CD14-positive monocyte (primary cell): ENCODE data around the gene KCTD19. TPM values are rescaled to one million over a fixed set of nuclear protein-coding genes. Genes with fewer than 3 reads are reported as not detected.

Experiments used
- DNase-seq, 3 donors: peaks; one replicate each; pipeline ENCODE4 v3.0.0-alpha.2; 2011 to 2022
- H2AFZ ChIP-seq: 2 replicates; pipeline ENCODE4 v1.6.0; 2012; ENCODE audit warnings: mild to moderate bottlenecking, low read depth, low read length, inconsistent platforms; ENCODE audit not compliant: insufficient read depth, poor library complexity, severe bottlenecking
- H3K27ac ChIP-seq, 2 donors: 1 replicate in 1 of 2; 2 replicates in 1 of 2; pipeline ENCODE4 v1.5.1; 2012 to 2013; ENCODE audit warnings: low read length in 2 of 2, control low read depth in 1 of 2, inconsistent platforms in 1 of 2, low read depth in 1 of 2, mild to moderate bottlenecking in 1 of 2
- H3K27me3 ChIP-seq, 2 donors: one replicate each; pipeline versions ENCODE4 v1.6.0 to v1.6.1; 2011 to 2013; ENCODE audit warnings: low read length in 2 of 2; ENCODE audit not compliant: control insufficient read depth in 2 of 2, insufficient read depth in 2 of 2
- H3K36me3 ChIP-seq, 2 donors: replicated peaks in 1 of 2; 1 replicate in 1 of 2; 2 replicates in 1 of 2; pipeline versions ENCODE4 v1.5.1 to v1.6.1; 2012 to 2013; ENCODE audit warnings: low read length in 2 of 2, control low read depth in 1 of 2, inconsistent platforms in 1 of 2, mild to moderate bottlenecking in 1 of 2; ENCODE audit not compliant: insufficient read depth in 2 of 2, control insufficient read depth in 1 of 2
- H3K4me1 ChIP-seq, 2 donors: 1 replicate in 1 of 2; 2 replicates in 1 of 2; pipeline versions ENCODE4 v1.5.1 to v1.6.1; 2012 to 2013; ENCODE audit warnings: low read length in 2 of 2, control low read depth in 1 of 2, inconsistent platforms in 1 of 2, mild to moderate bottlenecking in 1 of 2, moderate library complexity in 1 of 2; ENCODE audit not compliant: insufficient read depth in 2 of 2, control insufficient read depth in 1 of 2
- H3K4me2 ChIP-seq: replicated peaks from 2 replicates; pipeline ENCODE3; 2012; ENCODE audit warnings: low read length, moderate library complexity, mild to moderate bottlenecking; ENCODE audit not compliant: poor library complexity, severe bottlenecking; ENCODE audit errors: extremely low read depth
- H3K4me3 ChIP-seq, 3 experiments: fragments of 200-600 bp in 1 of 3; sonication (generic) in 1 of 3; replicated peaks in 1 of 3; 1 replicate in 2 of 3; 2 replicates in 1 of 3; pipeline ENCODE4 v1.5.1; 2011 to 2013; ENCODE audit warnings: low read length in 3 of 3, mild to moderate bottlenecking in 3 of 3, control low read depth in 2 of 3, low read depth in 2 of 3, inconsistent platforms in 1 of 3, moderate library complexity in 1 of 3
- H3K79me2 ChIP-seq: 2 replicates; pipeline ENCODE4 v1.6.0; 2012; ENCODE audit warnings: mild to moderate bottlenecking, control low read depth, inconsistent platforms, low read length, moderate library complexity; ENCODE audit not compliant: insufficient read depth
- H3K9ac ChIP-seq: 2 replicates; pipeline ENCODE4 v1.6.0; 2017; ENCODE audit warnings: low read length, mild to moderate bottlenecking; ENCODE audit not compliant: insufficient read depth, poor library complexity, severe bottlenecking
- H3K9me3 ChIP-seq, 2 donors: replicated peaks in 1 of 2; 1 replicate in 1 of 2; 2 replicates in 1 of 2; pipeline versions ENCODE4 v1.5.1 to v1.6.1; 2012 to 2013; ENCODE audit warnings: low read length in 2 of 2, control low read depth in 1 of 2; ENCODE audit not compliant: control insufficient read depth in 1 of 2, insufficient read depth in 1 of 2
- H4K20me1 ChIP-seq: 2 replicates; pipeline ENCODE4 v1.6.0; 2012; ENCODE audit warnings: mild to moderate bottlenecking, low read length, control low read depth, moderate library complexity; ENCODE audit not compliant: insufficient read depth
- H3K27ac Mint-ChIP-seq, 7 donors: one replicate each; pipeline ENCODE4 v1.8.0; 2020; ENCODE audit warnings: mild to moderate bottlenecking in 7 of 7, mixed read lengths in 7 of 7, moderate library complexity in 6 of 7, inconsistent platforms in 2 of 7
- H3K27me3 Mint-ChIP-seq, 3 donors: one replicate each; pipeline ENCODE4 v1.8.0; 2021 to 2022; ENCODE audit warnings: low read depth in 3 of 3, mild to moderate bottlenecking in 3 of 3, mixed read lengths in 3 of 3, moderate library complexity in 3 of 3, inconsistent platforms in 1 of 3
- H3K36me3 Mint-ChIP-seq, 2 donors: one replicate each; pipeline ENCODE4 v1.8.0; 2020; ENCODE audit warnings: mixed read lengths in 2 of 2, inconsistent platforms in 1 of 2, mild to moderate bottlenecking in 1 of 2
- H3K4me1 Mint-ChIP-seq: one replicate; pipeline ENCODE4 v1.8.0; 2020; ENCODE audit warnings: mild to moderate bottlenecking, mixed read lengths
- H3K4me3 Mint-ChIP-seq, 2 donors: one replicate each; pipeline ENCODE4 v1.8.0; 2020; ENCODE audit warnings: mild to moderate bottlenecking in 2 of 2, mixed read lengths in 2 of 2, moderate library complexity in 1 of 2
- H3K9me3 Mint-ChIP-seq, 7 donors: one replicate each; pipeline ENCODE4 v1.8.0; 2020 to 2022; ENCODE audit warnings: mixed read lengths in 7 of 7, mild to moderate bottlenecking in 6 of 7, moderate library complexity in 6 of 7, inconsistent platforms in 2 of 7
- WGBS: methylation state at CpG from one replicate; pipeline ENCODE4 v1.1.5; 2013; ENCODE audit warnings: missing lambda C conversion rate; ENCODE audit not compliant: insufficient coverage; 5-methylcytosine and 5-hydroxymethylcytosine counted together
- intact Hi-C, 2 donors: fragments of 100-400 bp; cut with micrococcal nuclease; formaldehyde crosslinking; loops; one replicate each; pipeline versions ENCODE4 v1.15.0 to v1.15.1; 2023
- polyA plus RNA-seq, 3 donors: library from polyadenylated mRNA; depleted of rRNA in 1 of 3; unstranded in 2 of 3; stranded (reverse) in 1 of 3; fragments of 300-500 nt in 2 of 3; fragments of >200 nt in 1 of 3; fragmentation: Illumina TruSeq in 2 of 3; gene quantifications; 1 replicate in 2 of 3; 2 replicates in 1 of 3; pipeline ENCODE4 v1.2.3, GENCODE V29; 2012 to 2021
- TF ChIP-seq, protein P1 (sequence below): fragments of 200-600 bp; IDR thresholded peaks from one replicate; pipeline ENCODE4 v1.8.0; 2022; ENCODE audit warnings: antibody characterized with exemption, mild to moderate bottlenecking

KCTD19 gene
- polyA plus RNA-seq, 3 donors, result not detected

DNA sequence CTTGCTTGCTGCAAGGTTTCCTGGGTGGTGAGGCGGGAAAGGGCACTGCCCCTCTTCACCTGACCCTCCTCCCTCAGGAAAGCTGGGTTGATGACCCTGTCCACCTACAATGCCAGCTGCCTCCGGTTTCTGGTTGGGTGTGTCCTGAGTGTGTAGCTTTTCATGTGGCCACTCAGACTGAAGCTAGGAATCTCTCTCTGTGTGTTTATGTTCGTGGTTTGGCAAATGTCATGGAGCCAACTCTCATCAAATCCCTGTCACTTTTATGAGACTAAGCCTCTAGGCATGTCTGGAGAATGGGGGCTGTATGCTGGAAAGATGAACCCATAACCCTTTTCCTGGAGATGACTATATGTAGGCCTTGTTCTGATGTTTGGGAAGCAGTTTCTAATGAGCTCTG is 30.1 kb downstream of the KCTD19 start:
- H3K4me2 ChIP-seq, result no peak overlapping the region
- no CpG with 5 or more reads among the region's 3 CpGs for WGBS

DNA sequence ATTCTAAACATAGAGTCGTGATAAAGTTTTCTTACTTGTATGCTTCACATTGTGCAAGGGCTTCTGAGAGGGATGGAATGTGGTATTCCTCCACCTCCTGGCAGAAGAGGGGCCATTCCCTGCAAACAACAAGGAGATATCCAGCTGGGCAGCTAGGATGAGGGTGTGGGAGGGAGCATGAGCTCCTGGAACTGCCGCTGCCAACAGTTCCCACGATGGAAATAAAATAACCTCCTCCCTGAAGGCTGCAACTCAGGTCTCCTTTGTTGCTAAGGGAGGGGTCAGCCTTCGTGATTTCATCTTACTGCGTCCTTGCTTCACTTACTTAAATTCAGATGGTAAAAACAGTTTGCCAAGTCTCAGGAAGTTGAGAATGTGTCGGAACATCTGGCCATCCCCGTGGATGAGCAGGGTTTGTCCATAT is 31.6 kb downstream of the KCTD19 start:
- H3K27me3 ChIP-seq, result no peaks in the 10 kb centered on the region
- no peak overlapping the region for H3K4me2 ChIP-seq
- Mint-ChIP-seq H3K9me3 (no peaks in the 10 kb centered on the region), H3K27me3 (peaks cover 5 to 6% (median 5%) of the 10 kb centered on the region in 3 donors), H3K27ac (no peak overlapping the region), H3K4me1 (no peaks in the 10 kb centered on the region), H3K4me3 (no peak overlapping the region), H3K36me3 (no peaks in the 10 kb centered on the region)
- intact Hi-C loops, result no loop called here
- H3K79me2 ChIP-seq, result no peaks in the 10 kb centered on the region
- no peak overlapping the region for H3K9ac ChIP-seq
- H3K27ac ChIP-seq, result no peak overlapping the region
- no peaks in the 10 kb centered on the region for H3K36me3 ChIP-seq
- TF ChIP-seq, protein P1, sequence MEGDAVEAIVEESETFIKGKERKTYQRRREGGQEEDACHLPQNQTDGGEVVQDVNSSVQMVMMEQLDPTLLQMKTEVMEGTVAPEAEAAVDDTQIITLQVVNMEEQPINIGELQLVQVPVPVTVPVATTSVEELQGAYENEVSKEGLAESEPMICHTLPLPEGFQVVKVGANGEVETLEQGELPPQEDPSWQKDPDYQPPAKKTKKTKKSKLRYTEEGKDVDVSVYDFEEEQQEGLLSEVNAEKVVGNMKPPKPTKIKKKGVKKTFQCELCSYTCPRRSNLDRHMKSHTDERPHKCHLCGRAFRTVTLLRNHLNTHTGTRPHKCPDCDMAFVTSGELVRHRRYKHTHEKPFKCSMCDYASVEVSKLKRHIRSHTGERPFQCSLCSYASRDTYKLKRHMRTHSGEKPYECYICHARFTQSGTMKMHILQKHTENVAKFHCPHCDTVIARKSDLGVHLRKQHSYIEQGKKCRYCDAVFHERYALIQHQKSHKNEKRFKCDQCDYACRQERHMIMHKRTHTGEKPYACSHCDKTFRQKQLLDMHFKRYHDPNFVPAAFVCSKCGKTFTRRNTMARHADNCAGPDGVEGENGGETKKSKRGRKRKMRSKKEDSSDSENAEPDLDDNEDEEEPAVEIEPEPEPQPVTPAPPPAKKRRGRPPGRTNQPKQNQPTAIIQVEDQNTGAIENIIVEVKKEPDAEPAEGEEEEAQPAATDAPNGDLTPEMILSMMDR, result no peak
- no peak overlapping the region for H3K4me3 ChIP-seq
- H3K9me3 ChIP-seq, result no peaks in the 10 kb centered on the region
- no peak overlapping the region for H2AFZ ChIP-seq
- no peaks in the 10 kb centered on the region for H3K4me1 ChIP-seq
- 86% methylated on average over 4 of the region's 7 CpGs for WGBS
- no peak for DNase-seq
- no peaks in the 10 kb centered on the region for H4K20me1 ChIP-seq

More for the DNA sequence above, 30.1 kb downstream of the KCTD19 start:
- Mint-ChIP-seq H3K27me3 (peaks cover 2 to 6% (median 5%) of the 10 kb centered on the region in 3 donors), H3K36me3 (no peaks in the 10 kb centered on the region), H3K4me1 (no peaks in the 10 kb centered on the region), H3K27ac (no peak overlapping the region), H3K4me3 (no peak overlapping the region), H3K9me3 (no peaks in the 10 kb centered on the region)
- H3K4me3 ChIP-seq, result no peak overlapping the region
- intact Hi-C loops, result no loop called here
- H3K27ac ChIP-seq, result no peak overlapping the region
- no peaks in the 10 kb centered on the region for H3K4me1 ChIP-seq
- H3K9ac ChIP-seq, result no peak overlapping the region
- DNase-seq, result no peak
- H3K9me3 ChIP-seq, result no peaks in the 10 kb centered on the region
- H2AFZ ChIP-seq, result no peak overlapping the region
- no peaks in the 10 kb centered on the region for H3K36me3 ChIP-seq
- TF ChIP-seq, protein P1, result no peak
- no peaks in the 10 kb centered on the region for H3K79me2 ChIP-seq
- no peaks in the 10 kb centered on the region for H3K27me3 ChIP-seq
- H4K20me1 ChIP-seq, result no peaks in the 10 kb centered on the region
